GM19463 (cell line): ENCODE data around the gene PIAS2.

Experiments used
- ATAC-seq: cut with Tn5 transposase; IDR thresholded peaks from one replicate; pipeline ENCODE4 v1.9.1; 2021; ENCODE audit warnings: mild to moderate bottlenecking, moderate library complexity; ENCODE audit not compliant: unreplicated experiment

Gene PIAS2

DNA sequence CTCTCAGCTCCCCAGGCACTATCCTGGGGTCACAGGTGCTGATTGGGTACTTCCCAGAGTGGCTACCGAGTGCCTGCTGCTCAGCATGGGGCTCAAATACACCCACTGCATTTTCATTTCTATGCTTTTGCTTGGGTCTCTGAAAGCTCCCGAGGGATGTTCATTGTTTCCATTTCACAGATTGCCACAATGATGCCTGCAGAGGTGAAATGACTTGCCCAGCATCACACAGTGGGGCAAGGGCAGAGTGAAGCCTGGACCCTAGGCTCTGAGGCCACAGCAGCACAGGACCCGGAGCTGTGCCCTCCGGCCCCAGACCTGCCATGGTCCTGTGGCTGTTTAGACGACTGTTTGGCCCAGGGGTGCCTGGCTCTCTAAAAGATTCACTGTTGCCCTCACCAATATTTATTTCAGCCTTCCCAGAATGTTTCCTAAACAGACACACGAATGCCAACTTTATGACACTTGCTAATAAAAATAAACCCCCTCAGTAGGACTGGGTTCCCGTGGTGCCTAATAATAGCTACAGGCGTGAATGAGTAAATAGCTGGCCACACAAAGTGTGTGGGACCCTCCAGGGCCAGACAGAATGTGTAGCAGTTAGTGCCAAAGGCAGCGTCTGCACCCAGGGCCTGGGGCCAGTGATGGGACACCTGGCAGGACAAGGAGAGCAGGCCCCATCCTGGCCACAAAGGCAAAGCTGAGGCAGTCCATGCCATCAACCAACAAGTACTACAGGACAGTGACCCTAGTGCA lies 149.0 kb downstream of the PIAS2 start:
- no peak for ATAC-seq

GRCh38 chr18:46767217-46767616 lies 150.1 kb downstream of the PIAS2 start:
- ATAC-seq = no peak

- no peak for ATAC-seq
Observed at GRCh38 chr18:46764586-46764985, 152.7 kb downstream of the PIAS2 start.

GRCh38 chr18:46761059-46761769 lies 156.1 kb downstream of the PIAS2 start:
- ATAC-seq = no peak

DNA sequence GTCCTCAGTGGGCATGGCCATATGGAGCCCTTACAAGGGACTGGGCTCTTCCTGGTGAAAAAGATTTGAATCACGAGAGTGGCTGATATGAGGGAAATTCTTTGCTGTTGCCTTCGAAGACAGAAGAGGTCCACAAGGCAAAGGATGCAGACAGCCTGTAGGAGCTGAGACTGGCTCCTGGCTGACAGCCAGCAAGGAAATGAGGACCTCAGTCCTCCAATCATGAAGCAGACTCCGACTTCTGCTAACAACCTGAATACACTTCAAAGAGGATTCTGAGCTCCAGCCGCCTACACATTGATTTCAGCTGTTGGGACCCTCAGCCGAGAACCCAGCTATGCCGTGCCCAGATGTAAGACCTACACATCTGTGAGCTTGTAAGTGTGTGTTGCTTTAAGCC lies 157.4 kb downstream of the PIAS2 start:
- ATAC-seq = no peak

DNA sequence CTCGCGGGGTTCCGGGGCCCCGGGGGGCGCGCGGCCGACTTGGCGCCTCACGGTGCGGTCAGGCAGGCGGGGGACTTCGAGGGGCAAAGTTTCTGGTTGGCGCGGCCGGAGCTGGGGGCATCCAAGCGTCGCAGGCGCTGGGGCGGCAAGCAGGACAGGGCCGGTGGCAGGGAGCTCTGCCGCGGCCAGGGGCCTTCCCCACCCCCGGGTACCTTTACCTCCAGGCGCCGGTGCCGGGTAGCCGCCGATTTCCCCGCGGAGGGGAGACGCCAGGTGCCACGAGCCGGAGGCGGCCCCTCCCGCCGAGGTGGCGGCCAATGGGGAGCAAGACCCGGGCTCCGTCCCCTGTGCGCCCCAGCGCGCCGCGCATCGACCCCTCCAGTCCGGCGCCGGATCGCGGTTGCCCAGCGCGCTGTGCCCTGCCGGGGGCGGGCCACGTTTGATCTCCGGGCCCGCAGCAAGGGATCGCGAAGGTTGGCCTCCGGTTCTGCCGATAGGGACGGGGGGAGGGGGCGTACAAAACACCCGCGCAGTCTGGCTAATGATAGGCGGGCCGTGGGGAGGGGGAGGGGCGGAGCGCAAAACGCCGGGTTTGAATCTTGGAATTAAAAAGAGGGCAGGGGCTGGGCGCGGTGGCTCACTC lies 160.6 kb downstream of the PIAS2 start, which contains the start of gene ST8SIA5:
Gene ST8SIA5 (minus strand): TSS at position 495 of the 643 bp plus-strand sequence. CDS start 545 bp downstream, outside the sequence.
- no peak for ATAC-seq

DNA sequence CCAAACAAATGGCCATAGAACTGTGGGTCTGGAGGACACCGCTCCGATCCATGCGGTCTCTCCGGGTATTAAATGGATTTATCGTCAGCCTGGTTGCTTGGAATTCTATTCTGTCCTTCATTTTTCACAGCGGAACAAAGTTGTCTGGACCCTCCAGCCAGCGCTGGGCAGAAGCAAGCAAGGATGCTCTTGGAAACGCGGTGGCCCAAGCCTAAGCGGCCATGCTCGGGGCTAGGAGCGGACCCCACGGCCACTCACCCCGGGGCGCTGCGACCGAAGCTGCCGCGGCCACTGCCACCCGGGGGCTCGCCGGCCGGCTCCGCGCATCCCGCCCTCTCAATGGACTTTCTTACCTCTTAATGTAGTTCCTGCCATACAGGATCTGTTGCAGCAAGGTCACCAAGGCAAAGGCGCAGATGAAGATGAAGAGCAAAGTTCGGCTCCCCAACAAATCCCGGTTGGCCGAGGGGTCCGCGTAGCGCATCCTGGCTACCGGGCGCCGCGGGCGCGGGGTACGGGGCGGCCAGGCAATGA lies 161.2 kb downstream of the PIAS2 start:
- ATAC-seq = no peak

DNA sequence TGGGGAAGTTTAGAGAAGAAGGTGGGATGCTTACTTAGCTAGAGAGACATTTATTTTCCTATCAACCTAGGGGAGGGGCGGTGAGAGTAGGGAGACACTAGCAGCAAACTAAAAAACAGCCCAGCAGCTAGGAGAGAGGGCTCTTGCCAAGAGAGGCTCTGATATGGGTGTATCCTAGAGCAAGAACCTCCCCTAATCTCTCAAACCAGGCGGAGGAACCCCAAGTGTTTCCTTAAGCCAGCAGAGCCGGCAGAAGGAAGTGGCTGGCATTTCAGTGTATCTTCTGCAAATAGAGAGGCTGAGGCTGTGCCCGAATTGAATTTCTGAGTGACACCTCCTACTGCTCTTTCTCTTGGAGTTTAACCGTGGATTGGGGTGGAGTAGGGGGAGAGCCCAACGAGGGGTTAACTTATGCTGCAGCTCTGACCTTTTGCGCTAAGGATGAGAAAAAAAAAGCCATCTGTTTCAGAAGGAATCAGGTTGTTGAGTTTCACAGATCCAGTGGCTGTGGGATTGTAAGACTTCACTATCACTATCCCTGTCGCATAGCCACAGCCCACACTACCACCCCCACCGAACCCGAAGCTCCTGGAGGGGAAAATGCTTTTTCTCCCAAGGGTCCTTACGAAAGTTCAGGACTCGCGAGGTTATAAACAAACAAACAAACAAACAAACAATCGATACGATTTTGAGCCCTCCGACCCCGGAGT lies 161.8 kb downstream of the PIAS2 start:
- ATAC-seq = no peak

DNA sequence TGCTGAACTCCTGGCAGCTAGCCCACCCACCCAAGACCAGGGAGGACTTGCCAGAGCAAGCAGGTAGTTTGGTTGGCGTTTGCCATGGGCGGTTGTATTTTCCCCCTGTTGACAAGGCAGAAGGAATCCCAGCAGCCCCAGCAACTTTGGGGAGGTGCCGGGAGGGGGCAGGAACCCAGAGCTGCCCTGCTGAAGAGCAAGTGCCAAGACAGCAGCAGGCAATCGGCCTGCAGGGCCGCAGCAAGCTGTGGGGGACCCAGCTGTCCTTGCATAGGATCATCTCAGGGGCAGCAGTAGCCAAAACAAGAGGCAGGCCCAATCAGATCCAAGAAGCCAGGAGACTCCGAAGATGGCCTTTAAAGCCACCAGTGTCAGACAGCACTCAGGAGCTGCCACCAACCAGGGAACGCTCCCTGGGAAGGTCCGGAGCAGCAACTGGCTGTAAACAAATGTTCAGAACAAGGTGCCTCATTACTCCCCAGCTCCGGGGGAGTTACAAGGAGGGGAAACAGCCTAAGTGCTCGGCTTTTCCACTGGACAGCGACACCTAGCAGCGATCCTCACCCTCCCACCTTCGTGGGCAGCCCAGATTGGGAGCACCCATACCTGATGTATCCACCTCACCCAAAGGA lies 162.5 kb downstream of the PIAS2 start:
- ATAC-seq = no peak

DNA sequence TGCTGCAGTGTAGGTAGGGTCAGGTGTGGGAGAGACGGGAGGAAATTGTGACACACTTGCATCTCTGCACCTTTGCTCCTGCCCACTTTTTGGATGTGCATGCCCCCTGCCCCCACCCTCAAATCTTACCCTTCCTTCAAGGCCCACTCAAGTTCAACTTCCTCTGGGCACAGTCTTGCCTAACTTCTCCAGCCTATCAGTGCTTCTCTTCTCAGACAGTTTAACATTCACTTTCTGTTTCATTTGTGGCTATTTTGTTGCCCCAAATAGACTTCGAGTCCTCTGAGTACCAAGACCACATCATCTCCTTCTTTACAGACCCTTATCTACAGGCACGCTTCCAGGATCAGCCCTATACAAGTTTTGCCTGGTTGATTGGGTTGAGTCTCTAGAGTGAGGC lies 163.1 kb downstream of the PIAS2 start:
- peak; percentile 71 for ATAC-seq
